Neuron (in vitro differentiated cells): ENCODE measurements around the gene PAX5.

Experiments used
- H2AFZ ChIP-seq: one replicate; pipeline ENCODE4 v1.6.1; 2013; ENCODE audit warnings: low read depth, mild to moderate bottlenecking, inconsistent platforms, low read length, moderate library complexity
- H3K27me3 ChIP-seq: one replicate; pipeline ENCODE4 v1.6.1; 2013; ENCODE audit warnings: low read length; ENCODE audit not compliant: insufficient read depth
- H3K36me3 ChIP-seq: one replicate; pipeline ENCODE4 v1.6.1; 2013; ENCODE audit warnings: low read length; ENCODE audit not compliant: insufficient read depth
- H3K4me1 ChIP-seq: one replicate; pipeline ENCODE4 v1.6.1; 2013; ENCODE audit warnings: low read length; ENCODE audit not compliant: insufficient read depth
- H3K4me3 ChIP-seq: 2 replicates; pipeline ENCODE4 v1.5.1; 2013; ENCODE audit warnings: mild to moderate bottlenecking, low read length, moderate library complexity
- H3K9me3 ChIP-seq: one replicate; pipeline ENCODE4 v1.6.1; 2013; ENCODE audit warnings: low read length

PAX5 gene

DNA sequence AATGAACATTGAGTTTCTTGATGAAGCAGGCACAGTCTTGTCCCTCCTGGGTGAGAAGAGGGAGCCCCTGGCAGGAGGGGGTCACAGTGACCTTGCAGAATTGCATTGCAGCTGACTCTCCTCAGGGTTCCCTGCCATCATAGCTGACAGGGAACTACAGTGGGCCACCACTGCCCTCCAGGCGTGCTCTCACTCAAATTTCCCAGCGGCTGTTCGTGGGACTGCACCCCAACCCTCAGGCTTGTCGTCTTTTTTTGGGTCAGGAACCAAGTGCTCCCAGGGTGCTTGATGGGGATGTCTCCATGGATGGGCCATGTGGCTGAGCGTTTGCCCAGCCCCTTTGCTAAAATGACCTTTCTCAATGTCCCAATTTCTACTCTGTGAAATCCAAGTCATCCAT, 245.5 kb downstream of the PAX5 start:
- no peaks in the 10 kb centered on the region for H3K9me3 ChIP-seq

DNA sequence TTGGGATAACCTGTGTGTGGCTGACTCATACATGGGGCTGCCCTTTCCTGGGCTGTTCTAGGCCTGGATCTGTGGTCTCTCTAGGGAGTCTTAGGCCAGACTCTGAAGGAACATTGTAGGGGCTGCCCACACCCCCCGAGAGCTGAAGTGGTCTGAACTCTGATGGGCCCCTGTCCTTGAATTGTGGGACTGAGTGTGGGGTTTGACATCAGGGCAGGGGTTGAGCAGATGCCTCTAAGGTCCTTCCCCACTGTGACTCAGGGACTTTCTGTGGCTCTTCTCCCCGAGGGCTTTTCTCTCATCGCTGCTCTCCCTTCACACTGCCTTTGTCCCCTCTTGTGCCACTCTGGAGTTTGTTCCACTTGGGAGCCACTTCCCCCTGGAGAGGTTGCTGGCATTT, 246.4 kb downstream of the PAX5 start:
- H3K27me3 ChIP-seq = no peaks in the 10 kb centered on the region
- H3K9me3 ChIP-seq = no peaks in the 10 kb centered on the region
- H3K4me1 ChIP-seq = no peaks in the 10 kb centered on the region
- H3K36me3 ChIP-seq = no peaks in the 10 kb centered on the region
- no peak overlapping the region for H2AFZ ChIP-seq
- no peak overlapping the region for H3K4me3 ChIP-seq

More for the DNA sequence above, 245.5 kb downstream of the PAX5 start:
- Histone ChIP-seq H3K4me1 (no peaks in the 10 kb centered on the region), H3K4me3 (no peak overlapping the region), H3K36me3 (no peaks in the 10 kb centered on the region), H3K27me3 (no peaks in the 10 kb centered on the region), H2AFZ (no peak overlapping the region)
